ENCODE results near the gene TRAF4.

DNA sequence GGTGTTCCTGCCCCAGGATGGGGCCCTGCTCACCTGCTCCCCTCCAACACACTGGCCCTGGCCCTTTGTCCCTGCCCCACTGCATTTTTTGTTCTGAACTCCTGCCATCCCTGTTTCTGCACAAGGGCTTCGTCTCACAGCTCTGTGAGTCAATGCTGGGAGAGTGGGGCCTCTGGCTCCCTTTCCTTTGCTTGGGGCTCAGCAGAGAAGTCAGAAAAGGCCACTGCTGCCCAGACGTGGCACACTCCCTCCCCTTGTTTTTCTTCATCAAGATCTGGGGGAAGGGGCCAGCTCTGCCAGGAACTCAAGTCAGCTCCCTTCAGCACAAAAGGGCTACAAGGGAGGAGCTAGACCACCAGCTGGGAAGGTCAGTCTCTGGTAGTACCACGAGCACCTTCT, 41.1 kb upstream of the TRAF4 start:
- TF ChIP-seq CTCF (IDR thresholded peaks at IDR 0.05) (no peak), POLR2A (IDR thresholded peaks at IDR 0.05) (no peak)

All from Peyer's patch (tissue), 4 donors.